HCT116 (cell line): ENCODE measurements around the gene CENPF.

Experiments used
- CEBPB ChIP-seq: IDR thresholded peaks from 2 replicates; pipeline ENCODE4 v1.6.1; 2012; ENCODE audit warnings: low read depth
- JUND ChIP-seq: IDR thresholded peaks from 2 replicates; pipeline ENCODE4 v1.6.1; 2012
- POLR2A ChIP-seq: IDR thresholded peaks from 2 replicates; pipeline ENCODE4 v1.7.0; 2011; ENCODE audit warnings: borderline replicate concordance; ENCODE audit not compliant: insufficient read depth, insufficient read length; ENCODE audit errors: extremely low read depth
- POLR2AphosphoS5 ChIP-seq: IDR thresholded peaks from 2 replicates; pipeline ENCODE4 v1.6.1; 2011; ENCODE audit warnings: mild to moderate bottlenecking, low read depth, low read length, moderate library complexity
- SIN3A ChIP-seq: IDR thresholded peaks from 2 replicates; pipeline ENCODE4 v1.6.1; 2012; ENCODE audit warnings: low read depth
- TCF7L2 ChIP-seq: IDR thresholded peaks from 2 replicates; pipeline ENCODE4 v1.7.0; 2011; ENCODE audit warnings: borderline replicate concordance, inconsistent platforms; ENCODE audit not compliant: insufficient read depth, insufficient read length; ENCODE audit errors: extremely low read depth
- YY1 ChIP-seq: IDR thresholded peaks from 2 replicates; pipeline ENCODE4 v1.6.1; 2011; ENCODE audit warnings: low read length, low read depth, moderate library complexity, mild to moderate bottlenecking; ENCODE audit not compliant: insufficient replicate concordance; ENCODE audit errors: extremely low read depth
- TF ChIP-seq, protein P1 (sequence below), 3 experiments: fragments of 200-600 bp in 1 of 3; sonication (generic) in 1 of 3; IDR thresholded peaks in 2 of 3; conservative IDR thresholded peaks in 1 of 3; 2 replicates each; pipeline ENCODE4 v1.5.1; 2012 to 2017; ENCODE audit warnings: low read depth in 2 of 3, low read length in 2 of 3, antibody characterized with exemption in 1 of 3, borderline replicate concordance in 1 of 3, control low read depth in 1 of 3, mild to moderate bottlenecking in 1 of 3, mixed read lengths in 1 of 3, mixed run types in 1 of 3, moderate library complexity in 1 of 3; ENCODE audit not compliant: insufficient read depth in 1 of 3

- TF ChIP-seq SIN3A (no peak), JUND (no peak), POLR2A (no peak), POLR2AphosphoS5 (no peak), TCF7L2 (no peak), YY1 (no peak), CEBPB (no peak)
- TF ChIP-seq, protein P1, sequence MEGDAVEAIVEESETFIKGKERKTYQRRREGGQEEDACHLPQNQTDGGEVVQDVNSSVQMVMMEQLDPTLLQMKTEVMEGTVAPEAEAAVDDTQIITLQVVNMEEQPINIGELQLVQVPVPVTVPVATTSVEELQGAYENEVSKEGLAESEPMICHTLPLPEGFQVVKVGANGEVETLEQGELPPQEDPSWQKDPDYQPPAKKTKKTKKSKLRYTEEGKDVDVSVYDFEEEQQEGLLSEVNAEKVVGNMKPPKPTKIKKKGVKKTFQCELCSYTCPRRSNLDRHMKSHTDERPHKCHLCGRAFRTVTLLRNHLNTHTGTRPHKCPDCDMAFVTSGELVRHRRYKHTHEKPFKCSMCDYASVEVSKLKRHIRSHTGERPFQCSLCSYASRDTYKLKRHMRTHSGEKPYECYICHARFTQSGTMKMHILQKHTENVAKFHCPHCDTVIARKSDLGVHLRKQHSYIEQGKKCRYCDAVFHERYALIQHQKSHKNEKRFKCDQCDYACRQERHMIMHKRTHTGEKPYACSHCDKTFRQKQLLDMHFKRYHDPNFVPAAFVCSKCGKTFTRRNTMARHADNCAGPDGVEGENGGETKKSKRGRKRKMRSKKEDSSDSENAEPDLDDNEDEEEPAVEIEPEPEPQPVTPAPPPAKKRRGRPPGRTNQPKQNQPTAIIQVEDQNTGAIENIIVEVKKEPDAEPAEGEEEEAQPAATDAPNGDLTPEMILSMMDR (IDR thresholded peaks at IDR 0.05 in 2 of 3, conservative IDR thresholded peaks at IDR 0.05 in 1 of 3; ENCODE audit: borderline replicate concordance in 1 of 3, insufficient read depth in 1 of 3, low read depth in 2 of 3, low read length in 2 of 3) = no peak
Observed at GRCh38 chr1:214665606-214666110, 62.7 kb downstream of the CENPF start.
